GM12878 (cell line): Measurements from ENCODE around the gene ADGRE1. TPM values are rescaled to one million over a fixed set of nuclear protein-coding genes. Genes with fewer than 3 reads are reported as not detected.

Experiments
- ATAC-seq: fragments of 200-7000 bp; cut with Tn5 transposase; 3 replicates; pipeline ENCODE4 v1.9.1; 2020; ENCODE audit warnings: mild to moderate bottlenecking, moderate library complexity
- BruUV-seq: library from RNA; stranded (reverse); fragments of 400-500 nt; replicated peaks from 2 replicates; lab custom pipeline; 2021; lab: Mats Ljungman, UMichigan
- CTCF ChIA-PET: fragments of 300-600 bp; sonication (Branson Sonifier 250); formaldehyde crosslinking; extraction: SDS; loops from one replicate; lab custom pipeline; 2021; ENCODE audit warnings: inconsistent platforms; lab: Yijun Ruan, JAX
- POLR2A ChIA-PET: fragments of 350-600 bp; formaldehyde crosslinking; extraction: SDS; loops from one replicate; lab custom pipeline; 2021; ENCODE audit warnings: inconsistent platforms; lab: Charles Lee
- RAD21 ChIA-PET: fragments of 300-600 bp; sonication (Branson Sonifier 250); formaldehyde crosslinking; loops from one replicate; lab custom pipeline; 2023; ENCODE audit warnings: antibody characterized with exemption; ENCODE audit not compliant: unreplicated experiment; lab: Charles Lee
- SMC1A ChIA-PET: fragments of 300-600 bp; sonication (Branson Sonifier 250); formaldehyde crosslinking; loops from one replicate; lab custom pipeline; 2023; ENCODE audit not compliant: unreplicated experiment, uncharacterized antibody; lab: Charles Lee
- DNase-seq: peaks from one replicate; pipeline ENCODE4 v3.0.0-alpha.2; 2011; ENCODE audit warnings: low read depth, low spot score
- FAIRE-seq: peaks from 3 replicates; lab custom pipeline; 2011; peaks lifted over from hg19 to GRCh38; lab: Jason Lieb, UNC
- H2AFZ ChIP-seq: 2 replicates; pipeline ENCODE4 v1.6.0; 2011; ENCODE audit warnings: low read depth, low read length, control low read depth; ENCODE audit not compliant: control insufficient read depth
- H3K27ac ChIP-seq: 2 replicates; pipeline ENCODE4 v1.5.1; 2011; ENCODE audit warnings: control low read depth; ENCODE audit not compliant: control insufficient read depth, insufficient read depth
- H3K27me3 ChIP-seq, 2 experiments: replicated peaks in 1 of 2; 2 replicates each; pipeline versions ENCODE4 v1.6.0 to v1.6.1; 2011; ENCODE audit warnings: low read length in 1 of 2; ENCODE audit not compliant: control insufficient read depth in 2 of 2, insufficient read depth in 2 of 2
- H3K36me3 ChIP-seq, 2 experiments: 2 replicates each; pipeline ENCODE4 v1.5.1; 2011; ENCODE audit warnings: low read length in 1 of 2; ENCODE audit not compliant: control insufficient read depth in 2 of 2, insufficient read depth in 2 of 2
- H3K4me1 ChIP-seq: 2 replicates; pipeline ENCODE4 v1.6.1; 2011; ENCODE audit warnings: mild to moderate bottlenecking, low read length, moderate library complexity, mixed read lengths; ENCODE audit not compliant: control insufficient read depth, insufficient read depth
- H3K4me2 ChIP-seq: 2 replicates; pipeline ENCODE4 v1.6.0; 2011; ENCODE audit warnings: control low read depth; ENCODE audit not compliant: control insufficient read depth, insufficient read depth
- H3K4me3 ChIP-seq: fragments of 200-600 bp; sonication (generic); 2 replicates; pipeline ENCODE4 v1.5.1; 2016
- H3K79me2 ChIP-seq: 2 replicates; pipeline ENCODE4 v1.6.0; 2011; ENCODE audit warnings: low read length; ENCODE audit not compliant: control insufficient read depth, insufficient read depth
- H3K9ac ChIP-seq: 2 replicates; pipeline ENCODE4 v1.8.0; 2011; ENCODE audit warnings: low read length, control low read depth, mixed read lengths; ENCODE audit not compliant: control insufficient read depth, insufficient read depth
- H3K9me3 ChIP-seq: replicated peaks from 3 replicates; pipeline ENCODE4 v1.5.1; 2011; ENCODE audit warnings: mild to moderate bottlenecking, low read length; ENCODE audit not compliant: control insufficient read depth, insufficient read depth
- H4K20me1 ChIP-seq: 2 replicates; pipeline ENCODE4 v1.6.0; 2011; ENCODE audit not compliant: control insufficient read depth, insufficient read depth
- CHD2 ChIP-seq: IDR thresholded peaks from 2 replicates; pipeline ENCODE4 v1.6.1; 2011; ENCODE audit warnings: low read depth, low read length, improper control_type of control experiment, borderline replicate concordance
- IKZF1 ChIP-seq: fragments of 450-650 bp; conservative IDR thresholded peaks from 2 replicates; pipeline ENCODE4 v1.6.1; 2017; ENCODE audit warnings: antibody characterized with exemption, mild to moderate bottlenecking
- IRF4 ChIP-seq: IDR thresholded peaks from 2 replicates; pipeline ENCODE4 v1.6.1; 2011; ENCODE audit warnings: low read depth, low read length
- NR2C1 ChIP-seq: fragments of 450-650 bp; IDR thresholded peaks from 2 replicates; pipeline ENCODE4 v1.6.1; 2017; ENCODE audit warnings: antibody characterized with exemption, mild to moderate bottlenecking, moderate library complexity
- RAD21 ChIP-seq: IDR thresholded peaks from 2 replicates; pipeline ENCODE4 v1.6.1; 2011; ENCODE audit warnings: mild to moderate bottlenecking, low read depth, low read length, moderate library complexity; ENCODE audit not compliant: insufficient read depth
- SPI1 ChIP-seq: IDR thresholded peaks from 2 replicates; pipeline ENCODE4 v1.6.1; 2011; ENCODE audit warnings: low read depth, mild to moderate bottlenecking, low read length, moderate library complexity, borderline replicate concordance; ENCODE audit not compliant: insufficient read depth
- ZBED1 ChIP-seq: IDR thresholded peaks from 2 replicates; pipeline ENCODE4 v1.6.1; 2016; ENCODE audit warnings: borderline replicate concordance
- WGBS: methylation state at CpG from one replicate; pipeline ENCODE4 v1.1.6; 2016; ENCODE audit warnings: low lambda C conversion rate; ENCODE audit not compliant: insufficient replicate concordance, insufficient coverage; ENCODE audit errors: missing lambda C conversion rate; 5-methylcytosine and 5-hydroxymethylcytosine counted together
- in situ Hi-C: fragments of 300-500 bp; cut with MboI; formaldehyde crosslinking; loops from 9 replicates; pipeline ENCODE4 v1.14.3; 2018; ENCODE audit warnings: mixed read lengths
- intact Hi-C: fragments of 100-400 bp; cut with micrococcal nuclease; formaldehyde crosslinking; loops from one replicate; pipeline ENCODE4 v1.14.2; 2022; ENCODE audit not compliant: unreplicated experiment
- polyA plus RNA-seq, 11 experiments: library from polyadenylated mRNA; depleted of rRNA in 4 of 11; unstranded in 6 of 11; stranded (reverse) in 5 of 11; fragments of >200 nt; fragmentation: Nextera tagmentation in 4 of 11; fragmentation: Illumina TruSeq in 1 of 11; extraction: Ambion mirVana in 4 of 11; extraction: Trizol in 1 of 11; gene quantifications; 1 replicate in 1 of 11; 2 replicates in 10 of 11; pipeline versions ENCODE4 v1.2.1 to v1.2.3, GENCODE V29; 2011 to 2016; ENCODE audit warnings: inconsistent platforms in 2 of 11, missing spikeins in 2 of 11, low read depth in 1 of 11
- total RNA-seq, 4 experiments: library from RNA; depleted of rRNA in 3 of 4; stranded (reverse); fragments of >200 nt in 3 of 4; fragmentation: Illumina TruSeq in 1 of 4; extraction: Trizol in 1 of 4; gene quantifications; 2 replicates each; pipeline versions ENCODE4 v1.2.1 to v1.2.3, GENCODE V29; 2013 to 2021
- TF ChIP-seq, protein P1 (sequence below): IDR thresholded peaks from 2 replicates; pipeline ENCODE4 v1.6.1; 2012; ENCODE audit warnings: low read depth, low read length, improper control_type of control experiment
- TF ChIP-seq, protein P2 (sequence below): IDR thresholded peaks from 2 replicates; pipeline ENCODE4 v1.6.1; 2011; ENCODE audit warnings: borderline replicate concordance, low read depth, mild to moderate bottlenecking, moderate library complexity, mixed read lengths, low read length; ENCODE audit not compliant: insufficient read depth; ENCODE audit errors: extremely low read length
- TF ChIP-seq, protein P3 (sequence below): IDR thresholded peaks from 2 replicates; pipeline ENCODE4 v1.6.1; 2012; ENCODE audit warnings: low read depth, low read length, improper control_type of control experiment
- TF ChIP-seq, protein P4 (sequence below): fragments of 450-650 bp; IDR thresholded peaks from 2 replicates; pipeline ENCODE4 v1.6.1; 2017; ENCODE audit warnings: mild to moderate bottlenecking, moderate library complexity
- TF ChIP-seq, protein P5 (sequence below): fragments of 450-650 bp; IDR thresholded peaks from 2 replicates; pipeline ENCODE4 v1.6.1; 2018; ENCODE audit warnings: mild to moderate bottlenecking, low read depth, moderate library complexity; ENCODE audit not compliant: partially characterized antibody

The ADGRE1 gene
- total and polyA plus RNA-seq, 10 of the 15 experiments (the other 5 are each of a cell fraction or from before 2014, with no cell fraction given) = 7.9 to 35.7 (median 9.9) TPM

DNA sequence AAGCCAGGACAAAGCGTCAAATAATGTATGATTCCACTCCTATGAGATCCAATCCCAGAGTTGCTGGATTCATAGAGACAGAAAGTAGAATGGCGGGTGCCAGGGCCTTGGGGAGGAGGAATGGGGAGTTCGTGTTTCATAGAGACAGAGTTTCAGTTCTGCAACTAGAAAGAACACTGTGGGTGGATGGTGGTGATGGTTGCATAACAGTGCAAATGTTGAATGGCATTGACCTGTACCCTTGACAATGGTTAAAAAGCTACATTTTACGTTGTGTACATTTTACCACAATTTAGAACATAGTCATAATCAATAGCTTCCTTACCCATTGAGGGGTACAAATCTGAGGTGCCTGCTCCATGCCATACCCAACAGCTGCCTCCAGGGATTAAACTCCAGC lies 100.5 kb downstream of the ADGRE1 start:
- FAIRE-seq = no peak
- WGBS = 22% methylated on average over 4 of the region's 4 CpGs
- H3K79me2 ChIP-seq = no peaks in the 10 kb centered on the region
- ATAC-seq = peak; percentile 94
- peak overlapping the region; percentile 48; the same call in 1 of the 2 replicates for H3K4me2 ChIP-seq
- H3K27me3 ChIP-seq = no peaks in the 10 kb centered on the region
- CTCF ChIA-PET = interaction anchor here (0.8 to 1.7 kb wide), 4 partner anchors 10 to 81 kb away, joined by 3 read pairs; partner anchors contain the start of gene ZNF557
- no peak overlapping the region for H3K27ac ChIP-seq
- no peak overlapping the region for H3K4me3 ChIP-seq
- H3K4me1 ChIP-seq = peaks cover 11% of the 10 kb centered on the region
- peaks cover 0 to 2% of the 10 kb centered on the region in 2 experiments; a peak in 2 of 4 replicates for H3K36me3 ChIP-seq
- intact Hi-C loops (no loop called here), in situ Hi-C loops (no loop called here)
- BruUV-seq = no TSS peak
- H4K20me1 ChIP-seq = no peaks in the 10 kb centered on the region
- H2AFZ ChIP-seq = no peak overlapping the region
- SMC1A ChIA-PET = interaction anchor here (1.0 to 1.6 kb wide), 5 partner anchors 10 to 121 kb away, joined by 3 to 10 read pairs (median 4); partner anchors contain the start of gene ZNF557
- H3K9ac ChIP-seq = no peak overlapping the region
- H3K9me3 ChIP-seq = peaks cover 15% of the 10 kb centered on the region; the same call in 2 of the 3 replicates
- POLR2A ChIA-PET = interaction anchor here (0.6 to 1.8 kb wide), 6 partner anchors 10 to 84 kb away, joined by 3 to 10 read pairs (median 4); no protein-coding TSS in a partner anchor
- no peak for DNase-seq
- RAD21 ChIA-PET = interaction anchor here (1.1 to 1.9 kb wide), 5 partner anchors 10 to 112 kb away, joined by 4 to 8 read pairs (median 5); partner anchors contain the start of gene ZNF557
- TF ChIP-seq, protein P1, sequence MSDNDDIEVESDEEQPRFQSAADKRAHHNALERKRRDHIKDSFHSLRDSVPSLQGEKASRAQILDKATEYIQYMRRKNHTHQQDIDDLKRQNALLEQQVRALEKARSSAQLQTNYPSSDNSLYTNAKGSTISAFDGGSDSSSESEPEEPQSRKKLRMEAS = no peak
- TF ChIP-seq ZBED1 (no peak), CHD2 (no peak), SPI1 (peak; percentile 95), RAD21 (no peak), IRF4 (peak; percentile 89), NR2C1 (no peak), IKZF1 (0 out of 2 replicates have a peak, but pooled peaks have one; percentile 41)
- TF ChIP-seq, protein P2, sequence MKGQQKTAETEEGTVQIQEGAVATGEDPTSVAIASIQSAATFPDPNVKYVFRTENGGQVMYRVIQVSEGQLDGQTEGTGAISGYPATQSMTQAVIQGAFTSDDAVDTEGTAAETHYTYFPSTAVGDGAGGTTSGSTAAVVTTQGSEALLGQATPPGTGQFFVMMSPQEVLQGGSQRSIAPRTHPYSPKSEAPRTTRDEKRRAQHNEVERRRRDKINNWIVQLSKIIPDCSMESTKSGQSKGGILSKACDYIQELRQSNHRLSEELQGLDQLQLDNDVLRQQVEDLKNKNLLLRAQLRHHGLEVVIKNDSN = no peak
- TF ChIP-seq, protein P3, sequence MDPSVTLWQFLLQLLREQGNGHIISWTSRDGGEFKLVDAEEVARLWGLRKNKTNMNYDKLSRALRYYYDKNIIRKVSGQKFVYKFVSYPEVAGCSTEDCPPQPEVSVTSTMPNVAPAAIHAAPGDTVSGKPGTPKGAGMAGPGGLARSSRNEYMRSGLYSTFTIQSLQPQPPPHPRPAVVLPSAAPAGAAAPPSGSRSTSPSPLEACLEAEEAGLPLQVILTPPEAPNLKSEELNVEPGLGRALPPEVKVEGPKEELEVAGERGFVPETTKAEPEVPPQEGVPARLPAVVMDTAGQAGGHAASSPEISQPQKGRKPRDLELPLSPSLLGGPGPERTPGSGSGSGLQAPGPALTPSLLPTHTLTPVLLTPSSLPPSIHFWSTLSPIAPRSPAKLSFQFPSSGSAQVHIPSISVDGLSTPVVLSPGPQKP = no peak
- TF ChIP-seq, protein P4, sequence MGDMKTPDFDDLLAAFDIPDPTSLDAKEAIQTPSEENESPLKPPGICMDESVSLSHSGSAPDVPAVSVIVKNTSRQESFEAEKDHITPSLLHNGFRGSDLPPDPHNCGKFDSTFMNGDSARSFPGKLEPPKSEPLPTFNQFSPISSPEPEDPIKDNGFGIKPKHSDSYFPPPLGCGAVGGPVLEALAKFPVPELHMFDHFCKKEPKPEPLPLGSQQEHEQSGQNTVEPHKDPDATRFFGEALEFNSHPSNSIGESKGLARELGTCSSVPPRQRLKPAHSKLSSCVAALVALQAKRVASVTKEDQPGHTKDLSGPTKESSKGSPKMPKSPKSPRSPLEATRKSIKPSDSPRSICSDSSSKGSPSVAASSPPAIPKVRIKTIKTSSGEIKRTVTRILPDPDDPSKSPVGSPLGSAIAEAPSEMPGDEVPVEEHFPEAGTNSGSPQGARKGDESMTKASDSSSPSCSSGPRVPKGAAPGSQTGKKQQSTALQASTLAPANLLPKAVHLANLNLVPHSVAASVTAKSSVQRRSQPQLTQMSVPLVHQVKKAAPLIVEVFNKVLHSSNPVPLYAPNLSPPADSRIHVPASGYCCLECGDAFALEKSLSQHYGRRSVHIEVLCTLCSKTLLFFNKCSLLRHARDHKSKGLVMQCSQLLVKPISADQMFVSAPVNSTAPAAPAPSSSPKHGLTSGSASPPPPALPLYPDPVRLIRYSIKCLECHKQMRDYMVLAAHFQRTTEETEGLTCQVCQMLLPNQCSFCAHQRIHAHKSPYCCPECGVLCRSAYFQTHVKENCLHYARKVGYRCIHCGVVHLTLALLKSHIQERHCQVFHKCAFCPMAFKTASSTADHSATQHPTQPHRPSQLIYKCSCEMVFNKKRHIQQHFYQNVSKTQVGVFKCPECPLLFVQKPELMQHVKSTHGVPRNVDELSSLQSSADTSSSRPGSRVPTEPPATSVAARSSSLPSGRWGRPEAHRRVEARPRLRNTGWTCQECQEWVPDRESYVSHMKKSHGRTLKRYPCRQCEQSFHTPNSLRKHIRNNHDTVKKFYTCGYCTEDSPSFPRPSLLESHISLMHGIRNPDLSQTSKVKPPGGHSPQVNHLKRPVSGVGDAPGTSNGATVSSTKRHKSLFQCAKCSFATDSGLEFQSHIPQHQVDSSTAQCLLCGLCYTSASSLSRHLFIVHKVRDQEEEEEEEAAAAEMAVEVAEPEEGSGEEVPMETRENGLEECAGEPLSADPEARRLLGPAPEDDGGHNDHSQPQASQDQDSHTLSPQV = no peak
- TF ChIP-seq, protein P5, sequence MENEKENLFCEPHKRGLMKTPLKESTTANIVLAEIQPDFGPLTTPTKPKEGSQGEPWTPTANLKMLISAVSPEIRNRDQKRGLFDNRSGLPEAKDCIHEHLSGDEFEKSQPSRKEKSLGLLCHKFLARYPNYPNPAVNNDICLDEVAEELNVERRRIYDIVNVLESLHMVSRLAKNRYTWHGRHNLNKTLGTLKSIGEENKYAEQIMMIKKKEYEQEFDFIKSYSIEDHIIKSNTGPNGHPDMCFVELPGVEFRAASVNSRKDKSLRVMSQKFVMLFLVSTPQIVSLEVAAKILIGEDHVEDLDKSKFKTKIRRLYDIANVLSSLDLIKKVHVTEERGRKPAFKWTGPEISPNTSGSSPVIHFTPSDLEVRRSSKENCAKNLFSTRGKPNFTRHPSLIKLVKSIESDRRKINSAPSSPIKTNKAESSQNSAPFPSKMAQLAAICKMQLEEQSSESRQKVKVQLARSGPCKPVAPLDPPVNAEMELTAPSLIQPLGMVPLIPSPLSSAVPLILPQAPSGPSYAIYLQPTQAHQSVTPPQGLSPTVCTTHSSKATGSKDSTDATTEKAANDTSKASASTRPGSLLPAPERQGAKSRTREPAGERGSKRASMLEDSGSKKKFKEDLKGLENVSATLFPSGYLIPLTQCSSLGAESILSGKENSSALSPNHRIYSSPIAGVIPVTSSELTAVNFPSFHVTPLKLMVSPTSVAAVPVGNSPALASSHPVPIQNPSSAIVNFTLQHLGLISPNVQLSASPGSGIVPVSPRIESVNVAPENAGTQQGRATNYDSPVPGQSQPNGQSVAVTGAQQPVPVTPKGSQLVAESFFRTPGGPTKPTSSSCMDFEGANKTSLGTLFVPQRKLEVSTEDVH = no peak
